ENCODE results near the gene ERC2.

ERC2 gene

DNA sequence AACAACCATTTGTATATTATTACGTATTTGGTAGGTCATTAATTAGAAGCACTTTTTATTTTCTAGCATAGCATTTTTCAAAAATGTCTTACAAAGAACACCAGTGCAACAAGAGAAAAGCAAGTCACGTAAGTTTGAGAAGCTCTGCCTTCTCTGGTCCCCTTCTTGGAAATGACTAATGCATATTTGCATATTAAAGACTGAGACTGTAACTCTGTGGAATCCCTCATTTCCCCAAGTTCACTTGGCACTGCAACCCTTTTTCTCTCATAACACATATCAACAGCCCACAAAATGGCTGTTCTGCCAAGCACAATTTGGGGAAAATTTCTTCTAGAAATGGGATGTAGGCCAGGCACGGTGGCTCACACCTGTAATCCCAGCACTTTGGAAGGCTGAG, 176.3 kb downstream of the ERC2 start:
- DNase-seq (ENCODE audit: low spot score), result no peak
- H3K9me3 ChIP-seq (ENCODE audit: severe bottlenecking), result no peaks in the 10 kb centered on the region
- H3K4me1 ChIP-seq (ENCODE audit: insufficient read depth, poor library complexity, severe bottlenecking), result no peaks in the 10 kb centered on the region
- no peak for TF ChIP-seq CTCF (IDR thresholded peaks at IDR 0.05; ENCODE audit: poor library complexity, severe bottlenecking)
- no peak overlapping the region for H3K27ac ChIP-seq (ENCODE audit: poor library complexity, severe bottlenecking)
- no peaks in the 10 kb centered on the region for H3K36me3 ChIP-seq (ENCODE audit: low read depth)
- no peak overlapping the region for H3K4me3 ChIP-seq (ENCODE audit: severe bottlenecking)
- no peak for ATAC-seq (ENCODE audit: low read depth)
- no peaks in the 10 kb centered on the region for H3K27me3 ChIP-seq (ENCODE audit: insufficient read depth, poor library complexity, severe bottlenecking)

DNA sequence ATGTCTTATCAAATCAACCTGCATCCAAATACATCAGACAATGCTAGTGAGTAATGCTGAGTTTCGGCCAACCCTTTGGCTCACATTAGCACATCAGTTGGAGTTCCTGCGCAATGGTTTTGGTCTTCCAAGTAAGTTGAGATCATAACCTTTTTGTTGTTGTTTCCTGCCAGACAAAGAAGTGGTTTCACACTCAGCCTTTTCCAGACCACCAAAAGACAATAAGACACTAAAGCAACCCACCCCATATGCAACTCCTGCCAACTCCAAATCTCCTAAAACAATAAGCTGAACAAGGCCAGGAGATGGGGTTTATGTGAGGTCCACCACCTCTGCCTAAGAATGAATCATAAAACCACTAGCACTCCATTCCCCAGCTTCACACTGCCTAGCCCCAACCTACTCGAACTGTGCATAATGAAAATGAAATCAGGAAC, 177.0 kb downstream of the ERC2 start:
- Histone ChIP-seq H3K9me3 (ENCODE audit: severe bottlenecking) (no peaks in the 10 kb centered on the region), H3K27me3 (ENCODE audit: insufficient read depth, poor library complexity, severe bottlenecking) (no peaks in the 10 kb centered on the region), H3K36me3 (ENCODE audit: low read depth) (no peaks in the 10 kb centered on the region), H3K27ac (ENCODE audit: poor library complexity, severe bottlenecking) (no peak overlapping the region), H3K4me3 (ENCODE audit: severe bottlenecking) (no peak overlapping the region), H3K4me1 (ENCODE audit: insufficient read depth, poor library complexity, severe bottlenecking) (no peaks in the 10 kb centered on the region)
- ATAC-seq (ENCODE audit: low read depth), result no peak
- no peak for TF ChIP-seq CTCF (IDR thresholded peaks at IDR 0.05; ENCODE audit: poor library complexity, severe bottlenecking)
- DNase-seq (ENCODE audit: low spot score), result no peak

- H3K27me3 ChIP-seq (ENCODE audit: insufficient read depth, poor library complexity, severe bottlenecking), result no peaks in the 10 kb centered on the region
- no peaks in the 10 kb centered on the region for H3K4me1 ChIP-seq (ENCODE audit: insufficient read depth, poor library complexity, severe bottlenecking)
- no peak for TF ChIP-seq CTCF (IDR thresholded peaks at IDR 0.05; ENCODE audit: poor library complexity, severe bottlenecking)
- no peak overlapping the region for H3K27ac ChIP-seq (ENCODE audit: poor library complexity, severe bottlenecking)
- ATAC-seq (ENCODE audit: low read depth), result no peak
- no peak for DNase-seq (ENCODE audit: low spot score)
- H3K4me3 ChIP-seq (ENCODE audit: severe bottlenecking), result no peak overlapping the region
- no peaks in the 10 kb centered on the region for H3K9me3 ChIP-seq (ENCODE audit: severe bottlenecking)
- no peaks in the 10 kb centered on the region for H3K36me3 ChIP-seq (ENCODE audit: low read depth)
These were observed 177.9 kb downstream of the ERC2 start for GRCh38 chr3:56290374-56290773.

DNA sequence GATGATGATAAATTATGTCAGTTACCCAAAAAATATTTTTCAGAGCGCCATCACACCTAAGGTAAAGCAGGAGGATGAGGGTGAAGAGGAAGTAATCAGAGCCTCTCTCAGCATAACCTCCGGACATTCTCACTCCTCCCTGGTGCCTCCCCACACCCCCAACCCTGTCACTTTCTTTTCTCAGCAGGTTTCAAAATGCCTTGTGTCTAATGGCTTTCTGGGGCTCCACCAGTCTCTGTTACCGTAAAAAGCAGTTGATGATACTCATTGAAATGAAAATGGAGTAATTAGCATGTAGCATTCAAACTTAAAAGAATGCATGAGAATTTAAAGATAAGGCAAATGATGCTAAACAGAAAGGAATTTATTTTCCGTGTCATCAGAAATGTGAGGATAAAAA, 180.0 kb downstream of the ERC2 start:
- no peak overlapping the region for H3K27ac ChIP-seq (ENCODE audit: poor library complexity, severe bottlenecking)
- DNase-seq (ENCODE audit: low spot score) (no peak), ATAC-seq (ENCODE audit: low read depth) (no peak)
- H3K9me3 ChIP-seq (ENCODE audit: severe bottlenecking), result no peaks in the 10 kb centered on the region
- no peak for TF ChIP-seq CTCF (IDR thresholded peaks at IDR 0.05; ENCODE audit: poor library complexity, severe bottlenecking)
- no peaks in the 10 kb centered on the region for H3K4me1 ChIP-seq (ENCODE audit: insufficient read depth, poor library complexity, severe bottlenecking)
- H3K4me3 ChIP-seq (ENCODE audit: severe bottlenecking), result no peak overlapping the region
- no peaks in the 10 kb centered on the region for H3K36me3 ChIP-seq (ENCODE audit: low read depth)
- no peaks in the 10 kb centered on the region for H3K27me3 ChIP-seq (ENCODE audit: insufficient read depth, poor library complexity, severe bottlenecking)

- no peak for DNase-seq (ENCODE audit: low spot score)
- Histone ChIP-seq H3K27ac (ENCODE audit: poor library complexity, severe bottlenecking) (no peak overlapping the region), H3K4me3 (ENCODE audit: severe bottlenecking) (no peak overlapping the region), H3K4me1 (ENCODE audit: insufficient read depth, poor library complexity, severe bottlenecking) (no peaks in the 10 kb centered on the region), H3K27me3 (ENCODE audit: insufficient read depth, poor library complexity, severe bottlenecking) (no peaks in the 10 kb centered on the region), H3K36me3 (ENCODE audit: low read depth) (no peaks in the 10 kb centered on the region), H3K9me3 (ENCODE audit: severe bottlenecking) (no peaks in the 10 kb centered on the region)
- ATAC-seq (ENCODE audit: low read depth), result no peak
- TF ChIP-seq CTCF (IDR thresholded peaks at IDR 0.05; ENCODE audit: poor library complexity, severe bottlenecking), result no peak
These were observed 185.9 kb downstream of the ERC2 start for GRCh38 chr3:56282341-56282740.

Measured in RWPE2 (cell line).